DOHH2 (cell line): ENCODE data around the gene SMAD3.

ENCODE experiments used
- H3F3A ChIP-seq: fragments of 200-600 bp; sonication (generic), shearing (Covaris generic); 2 replicates; pipeline ENCODE4 v1.6.0; 2016; ENCODE audit warnings: antibody characterized with exemption, mild to moderate bottlenecking; ENCODE audit not compliant: control insufficient read depth, insufficient read depth
- H3K27ac ChIP-seq: fragments of 200-600 bp; sonication (generic); 2 replicates; pipeline ENCODE4 v1.5.1; 2014; ENCODE audit warnings: low read depth, mild to moderate bottlenecking, low read length, moderate library complexity
- H3K27me3 ChIP-seq: fragments of 200-600 bp; sonication (generic); 2 replicates; pipeline ENCODE4 v1.6.1; 2014; ENCODE audit warnings: mild to moderate bottlenecking, low read length, mixed read lengths; ENCODE audit not compliant: control insufficient read depth
- H3K36me3 ChIP-seq: fragments of 200-600 bp; sonication (generic); 2 replicates; pipeline ENCODE4 v1.6.1; 2014; ENCODE audit warnings: mild to moderate bottlenecking, low read length, moderate library complexity, mixed read lengths; ENCODE audit not compliant: control insufficient read depth
- H3K4me1 ChIP-seq: fragments of 200-600 bp; sonication (generic); 2 replicates; pipeline ENCODE4 v1.6.1; 2014; ENCODE audit warnings: mild to moderate bottlenecking, low read length, mixed read lengths; ENCODE audit not compliant: control insufficient read depth
- H3K4me2 ChIP-seq: fragments of 200-600 bp; sonication (generic); 2 replicates; pipeline ENCODE4 v1.6.0; 2014; ENCODE audit warnings: mild to moderate bottlenecking, low read length, moderate library complexity
- H3K4me3 ChIP-seq: fragments of 200-600 bp; sonication (generic); 2 replicates; pipeline ENCODE4 v1.5.1; 2014; ENCODE audit warnings: mild to moderate bottlenecking, low read length, mixed read lengths
- H3K79me2 ChIP-seq: fragments of 200-600 bp; sonication (generic); 2 replicates; pipeline ENCODE4 v1.6.1; 2014; ENCODE audit warnings: mild to moderate bottlenecking, low read length, mixed read lengths; ENCODE audit not compliant: control insufficient read depth
- H3K9me2 ChIP-seq: fragments of 200-600 bp; sonication (generic); replicated peaks from 2 replicates; pipeline ENCODE4 v1.6.1; 2014; ENCODE audit warnings: mild to moderate bottlenecking, low read length, mixed read lengths; ENCODE audit not compliant: control insufficient read depth
- H3K9me3 ChIP-seq: fragments of 200-600 bp; sonication (generic); 2 replicates; pipeline ENCODE4 v1.6.1; 2014; ENCODE audit warnings: antibody characterized with exemption, low read length, mixed read lengths; ENCODE audit not compliant: control insufficient read depth, insufficient read depth
- H4K20me1 ChIP-seq: fragments of 200-600 bp; sonication (generic); 2 replicates; pipeline ENCODE4 v1.6.0; 2014; ENCODE audit warnings: low read depth, mild to moderate bottlenecking, antibody characterized with exemption, low read length, moderate library complexity; ENCODE audit not compliant: control insufficient read depth, insufficient read depth
- CTCF ChIP-seq: fragments of 200-600 bp; sonication (generic); IDR thresholded peaks from one replicate; pipeline ENCODE4 v1.5.1; 2014; ENCODE audit warnings: antibody characterized with exemption, mild to moderate bottlenecking, low read depth, low read length; ENCODE audit not compliant: poor library complexity, severe bottlenecking
- EZH2phosphoT487 ChIP-seq: fragments of 200-600 bp; sonication (generic); IDR thresholded peaks from 2 replicates; pipeline ENCODE4 v1.6.1; 2017; ENCODE audit warnings: borderline replicate concordance, mild to moderate bottlenecking, antibody characterized with exemption, low read length, moderate library complexity, mixed read lengths

SMAD3 gene

GRCh38 chr15:67180035-67180434 lies 114.6 kb downstream of the SMAD3 start:
- no peaks in the 10 kb centered on the region for H3K4me1 ChIP-seq

GRCh38 chr15:67180514-67181191 lies 115.3 kb downstream of the SMAD3 start:
- Histone ChIP-seq H3K79me2 (no peaks in the 10 kb centered on the region), H3K36me3 (0 out of 2 replicates have a peak, but pooled peaks cover 3% of the 10 kb centered on the region), H3F3A (no peaks in the 10 kb centered on the region), H3K4me3 (no peak overlapping the region), H3K4me1 (no peaks in the 10 kb centered on the region), H3K27me3 (no peaks in the 10 kb centered on the region), H3K27ac (no peak overlapping the region), H3K4me2 (no peak overlapping the region), H3K9me2 (no peaks in the 10 kb centered on the region), H3K9me3 (no peaks in the 10 kb centered on the region), H4K20me1 (0 out of 2 replicates have a peak, but pooled peaks cover 3% of the 10 kb centered on the region)
- TF ChIP-seq CTCF (no peak), EZH2phosphoT487 (no peak)

More at GRCh38 chr15:67180035-67180434, 114.6 kb downstream of the SMAD3 start:
- Histone ChIP-seq H3F3A (no peaks in the 10 kb centered on the region), H3K79me2 (no peaks in the 10 kb centered on the region), H3K4me3 (no peak overlapping the region), H3K27ac (no peak overlapping the region), H4K20me1 (0 out of 2 replicates have a peak, but pooled peaks cover 3% of the 10 kb centered on the region), H3K36me3 (0 out of 2 replicates have a peak, but pooled peaks cover 1% of the 10 kb centered on the region), H3K9me3 (no peaks in the 10 kb centered on the region), H3K9me2 (no peaks in the 10 kb centered on the region), H3K4me2 (no peak overlapping the region), H3K27me3 (no peaks in the 10 kb centered on the region)
- TF ChIP-seq CTCF (no peak), EZH2phosphoT487 (no peak)

- 0 out of 2 replicates have a peak, but pooled peaks cover 3% of the 10 kb centered on the region for H4K20me1 ChIP-seq
Observed at GRCh38 chr15:67181221-67181639, 115.8 kb downstream of the SMAD3 start.

More at GRCh38 chr15:67181221-67181639, 115.8 kb downstream of the SMAD3 start:
- Histone ChIP-seq H3K9me3 (no peaks in the 10 kb centered on the region), H3K36me3 (peaks cover 4% of the 10 kb centered on the region; the same call in 1 of the 2 replicates), H3K79me2 (no peaks in the 10 kb centered on the region), H3F3A (no peaks in the 10 kb centered on the region), H3K4me1 (no peaks in the 10 kb centered on the region), H3K27ac (no peak overlapping the region), H3K4me2 (no peak overlapping the region), H3K9me2 (no peaks in the 10 kb centered on the region), H3K4me3 (no peak overlapping the region), H3K27me3 (no peaks in the 10 kb centered on the region)
- TF ChIP-seq EZH2phosphoT487 (no peak), CTCF (no peak)
